WI38 (cell line): ENCODE results near the gene OR52A5.
"Not testable (repeated sequence)": the region's sequence is repeated elsewhere in the genome, so short reads cannot be mapped to it uniquely, and the experiment has no call there.

Experiments
- H3K4me3 ChIP-seq: 2 replicates; pipeline ENCODE4 v1.5.1; 2011; ENCODE audit warnings: low read depth, mild to moderate bottlenecking, control low read depth, low read length
- TF ChIP-seq, protein P1 (sequence below): IDR thresholded peaks from 2 replicates; pipeline ENCODE4 v1.5.1; 2012; ENCODE audit warnings: low read depth, mild to moderate bottlenecking, control low read depth, low read length

The OR52A5 gene

DNA sequence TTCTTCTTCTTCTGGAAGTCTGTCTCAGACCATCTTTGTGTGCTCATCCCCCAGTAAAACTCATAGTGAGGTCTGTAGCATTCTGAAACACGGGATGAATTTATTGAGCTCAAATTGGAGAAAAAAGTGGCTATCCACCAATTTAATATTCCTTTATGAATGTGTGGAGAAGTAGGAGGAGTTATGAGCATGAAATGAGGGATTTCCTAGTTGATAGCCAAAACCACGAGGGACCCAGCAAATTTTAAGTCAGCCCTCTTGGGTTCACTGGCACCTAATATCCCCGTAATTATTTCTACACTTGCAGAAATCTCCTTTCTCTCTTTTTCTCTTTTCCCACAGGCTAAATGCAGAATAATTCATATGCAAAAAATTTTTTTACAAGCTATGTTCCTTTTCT, 16.5 kb upstream of the OR52A5 start, which contains the start of gene OR52A1:
OR52A1 (minus strand) TSS at position 101 of the 400 bp plus-strand sequence. CDS start 2,388 bp downstream, outside the sequence.
- TF ChIP-seq, protein P1, sequence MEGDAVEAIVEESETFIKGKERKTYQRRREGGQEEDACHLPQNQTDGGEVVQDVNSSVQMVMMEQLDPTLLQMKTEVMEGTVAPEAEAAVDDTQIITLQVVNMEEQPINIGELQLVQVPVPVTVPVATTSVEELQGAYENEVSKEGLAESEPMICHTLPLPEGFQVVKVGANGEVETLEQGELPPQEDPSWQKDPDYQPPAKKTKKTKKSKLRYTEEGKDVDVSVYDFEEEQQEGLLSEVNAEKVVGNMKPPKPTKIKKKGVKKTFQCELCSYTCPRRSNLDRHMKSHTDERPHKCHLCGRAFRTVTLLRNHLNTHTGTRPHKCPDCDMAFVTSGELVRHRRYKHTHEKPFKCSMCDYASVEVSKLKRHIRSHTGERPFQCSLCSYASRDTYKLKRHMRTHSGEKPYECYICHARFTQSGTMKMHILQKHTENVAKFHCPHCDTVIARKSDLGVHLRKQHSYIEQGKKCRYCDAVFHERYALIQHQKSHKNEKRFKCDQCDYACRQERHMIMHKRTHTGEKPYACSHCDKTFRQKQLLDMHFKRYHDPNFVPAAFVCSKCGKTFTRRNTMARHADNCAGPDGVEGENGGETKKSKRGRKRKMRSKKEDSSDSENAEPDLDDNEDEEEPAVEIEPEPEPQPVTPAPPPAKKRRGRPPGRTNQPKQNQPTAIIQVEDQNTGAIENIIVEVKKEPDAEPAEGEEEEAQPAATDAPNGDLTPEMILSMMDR: no peak
- no peak within 1 kb of the TSS for H3K4me3 ChIP-seq

DNA sequence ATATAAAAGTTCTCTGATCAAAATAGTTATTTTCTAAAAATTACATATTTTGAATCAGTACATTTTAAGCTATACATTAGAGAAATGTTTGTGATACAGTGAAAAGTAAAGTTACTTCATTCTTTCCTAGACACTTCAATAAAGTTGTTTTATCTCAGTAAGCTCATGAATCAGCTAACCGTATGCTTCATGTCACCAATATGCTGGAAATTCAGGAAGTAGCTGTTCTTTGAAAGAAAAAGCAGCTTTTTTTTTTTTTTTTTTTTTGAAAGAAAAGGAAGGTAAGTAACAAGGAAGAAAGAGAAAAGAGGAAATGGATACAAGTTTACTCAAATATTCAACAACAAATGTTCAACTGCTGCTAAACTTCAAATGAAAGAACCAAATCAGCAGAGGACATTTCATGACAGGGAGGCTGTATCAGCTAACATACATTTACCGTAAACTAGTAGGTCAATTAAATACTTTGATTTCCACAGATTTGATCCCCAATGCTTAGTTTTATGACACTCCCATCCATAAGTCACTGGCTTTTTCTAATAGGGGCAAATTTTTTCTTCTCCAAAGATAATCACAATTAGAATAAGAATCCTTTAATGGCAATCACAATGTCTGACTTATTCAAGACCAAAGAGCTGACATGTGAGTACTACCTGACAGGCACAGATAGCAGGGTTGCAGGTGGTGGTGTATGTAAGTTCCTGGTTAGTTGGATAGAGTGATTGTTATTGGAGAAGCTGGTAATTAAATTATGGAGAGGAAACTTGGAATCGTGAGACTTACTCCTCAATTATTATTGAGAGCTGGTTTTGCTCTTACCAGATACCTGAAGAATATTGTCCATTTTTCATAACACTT, 15.6 kb upstream of the OR52A5 start:
- no peak overlapping the region for H3K4me3 ChIP-seq
- TF ChIP-seq, protein P1: no peak

DNA sequence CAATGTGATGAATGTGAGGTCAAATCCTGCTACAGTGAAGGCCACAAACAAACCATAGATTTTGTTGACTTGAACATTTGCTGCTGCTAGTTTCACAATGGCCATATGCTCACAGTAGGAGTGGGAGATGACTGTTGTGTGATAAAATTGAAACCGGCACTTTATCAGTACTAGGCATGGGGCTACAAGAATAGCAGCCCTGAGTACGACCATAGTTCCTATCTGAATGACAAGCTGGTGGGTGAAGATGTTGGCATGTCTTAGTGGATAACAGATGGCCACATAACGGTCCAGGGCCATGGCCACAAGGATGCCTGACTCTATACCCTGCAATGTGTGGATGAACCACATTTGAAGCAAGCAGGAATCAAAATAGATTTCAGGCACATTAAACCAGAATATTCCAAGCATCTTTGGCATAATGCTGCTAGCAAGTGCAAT, 13.6 kb upstream of the OR52A5 start:
- H3K4me3 ChIP-seq: no peak overlapping the region
- TF ChIP-seq, protein P1: no peak

DNA sequence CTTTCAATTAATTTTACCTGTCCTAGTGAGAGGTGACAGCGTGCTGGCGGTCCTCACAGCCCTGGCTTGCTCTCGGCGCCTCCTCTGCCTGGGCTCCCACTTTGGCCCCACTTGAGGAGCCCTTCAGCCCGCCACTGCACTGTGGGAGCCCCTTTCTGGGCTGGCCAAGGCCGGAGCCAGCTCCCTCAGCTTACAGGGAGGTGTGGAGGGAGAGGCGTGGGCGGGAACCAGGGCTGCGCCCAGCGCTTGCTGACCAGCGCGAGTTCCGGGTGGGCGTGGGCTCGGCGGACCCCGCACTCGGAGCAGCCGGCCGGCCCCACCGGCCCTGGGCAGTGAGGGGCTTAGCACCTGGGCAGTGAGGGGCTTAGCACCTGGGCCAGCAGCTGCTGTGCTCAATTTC, 6.0 kb upstream of the OR52A5 start:
- not testable (repeated sequence) for H3K4me3 ChIP-seq

DNA sequence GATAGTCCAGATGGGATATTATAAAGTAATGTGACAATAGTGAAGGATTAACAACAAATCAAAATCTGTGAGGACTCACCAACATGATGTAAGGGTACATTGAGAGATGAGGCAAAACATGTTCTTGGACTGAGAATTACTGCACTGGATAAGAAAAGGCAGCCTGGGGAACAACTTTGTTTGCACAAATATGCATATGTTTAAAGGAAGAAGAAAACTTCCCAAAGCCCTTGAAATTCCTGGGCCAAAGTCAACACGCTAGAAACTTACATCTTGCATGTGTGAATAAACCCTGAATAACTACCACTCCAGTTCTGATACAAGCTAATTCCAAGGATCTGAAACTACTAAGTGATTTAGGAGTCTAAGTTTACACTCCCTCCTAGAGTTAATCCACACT, 1.1 kb downstream of the OR52A5 start:
- TF ChIP-seq, protein P1: no peak
- H3K4me3 ChIP-seq: no peak overlapping the region

DNA sequence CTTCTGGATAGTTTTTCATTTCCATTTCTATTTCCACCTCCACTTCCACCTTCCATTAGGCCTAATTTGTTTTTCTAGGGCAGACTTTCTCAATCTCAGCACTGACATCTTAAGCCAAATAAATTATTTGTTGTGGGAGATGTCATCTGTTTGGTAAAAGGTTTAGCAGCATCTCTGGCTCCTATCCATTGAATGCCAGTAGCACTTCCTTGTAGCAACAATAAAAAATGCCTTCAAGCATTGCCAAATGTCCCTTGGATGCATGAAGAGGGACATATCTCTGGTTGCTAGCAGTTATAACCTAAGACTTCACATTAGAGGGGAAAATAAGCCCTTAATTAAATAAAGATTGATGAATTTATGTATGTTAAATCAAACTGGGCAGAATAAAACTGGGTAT, 1.9 kb downstream of the OR52A5 start:
- TF ChIP-seq, protein P1: no peak
- H3K4me3 ChIP-seq: no peak overlapping the region

DNA sequence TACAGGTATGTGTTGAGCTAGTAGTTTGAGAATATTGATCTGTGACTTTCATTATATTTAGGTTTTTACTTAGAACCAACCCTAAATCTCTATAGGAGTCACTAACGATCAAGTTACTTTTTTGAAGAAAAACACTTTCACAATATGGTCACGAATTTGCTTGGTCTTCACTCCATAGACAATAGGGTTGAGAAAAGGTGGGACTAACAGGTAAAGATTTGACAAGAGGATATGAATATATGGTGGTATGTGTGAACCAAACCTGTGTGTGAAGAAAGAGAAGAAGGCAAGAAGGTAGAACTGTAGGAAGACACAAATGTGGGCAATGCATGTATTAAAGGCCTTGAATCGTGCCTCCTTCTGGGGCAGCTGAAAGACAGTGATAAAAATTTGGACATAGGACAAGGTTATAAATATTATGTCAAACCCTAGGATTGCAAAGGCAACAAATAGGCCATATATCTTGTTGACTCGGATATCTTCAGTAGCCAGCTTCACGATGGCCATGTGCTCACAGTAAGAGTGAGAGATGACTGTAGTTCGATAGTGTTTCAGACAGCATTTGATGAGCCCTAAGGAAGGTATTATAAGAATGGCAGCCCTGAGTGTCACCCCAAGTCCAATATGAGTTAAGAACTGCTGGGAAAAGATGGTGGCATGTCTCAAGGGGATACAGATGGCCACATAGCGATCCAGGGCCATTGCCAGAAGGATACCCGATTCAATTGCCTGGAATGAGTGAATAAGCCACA, 6.4 kb downstream of the OR52A5 start:
- TF ChIP-seq, protein P1: no peak
- H3K4me3 ChIP-seq: no peak overlapping the region
